ENCODE data around the gene RBM25.
A peak's percentile ranks its signal among the peaks of the same experiment; 100 is the strongest.
"Not testable (repeated sequence)": the region's sequence is repeated elsewhere in the genome, so short reads cannot be mapped to it uniquely, and the experiment has no call there.

RBM25 gene

GRCh38 chr14:73058224-73058921, at the start of gene RBM25:
Gene RBM25, plus strand, starts transcription at chr14:73058534. Its CDS starts 13,108 bp downstream, at chr14:73071642.
- Histone ChIP-seq H3K9me3 (ENCODE audit: severe bottlenecking) (no peaks in the 10 kb centered on the region), H3K4me1 (ENCODE audit: insufficient read depth, poor library complexity, severe bottlenecking) (peaks cover 14% of the 10 kb centered on the region), H3K4me3 (ENCODE audit: severe bottlenecking) (peak within 1 kb of the TSS; percentile 63), H3K27me3 (ENCODE audit: insufficient read depth, poor library complexity, severe bottlenecking) (no peaks in the 10 kb centered on the region), H3K36me3 (ENCODE audit: low read depth) (peaks cover 42% of the 10 kb centered on the region), H3K27ac (ENCODE audit: poor library complexity, severe bottlenecking) (peak within 1 kb of the TSS; percentile 76)
- ATAC-seq (ENCODE audit: low read depth) (peak; percentile 95), DNase-seq (ENCODE audit: low spot score) (peak; percentile 98)
- TF ChIP-seq CTCF (IDR thresholded peaks at IDR 0.05; ENCODE audit: poor library complexity, severe bottlenecking): peak; percentile 10

GRCh38 chr14:73011189-73011588, 47.1 kb upstream of the RBM25 start:
- not testable (repeated sequence) for H3K27me3 ChIP-seq (ENCODE audit: insufficient read depth, poor library complexity, severe bottlenecking); H3K4me1 ChIP-seq (ENCODE audit: insufficient read depth, poor library complexity, severe bottlenecking); H3K4me3 ChIP-seq (ENCODE audit: severe bottlenecking); H3K9me3 ChIP-seq (ENCODE audit: severe bottlenecking); ATAC-seq (ENCODE audit: low read depth); DNase-seq (ENCODE audit: low spot score); H3K27ac ChIP-seq (ENCODE audit: poor library complexity, severe bottlenecking)
- peaks cover 12% of the 10 kb centered on the region for H3K36me3 ChIP-seq (ENCODE audit: low read depth)

- ATAC-seq (ENCODE audit: low read depth) (peak; percentile 42; the same call in 2 of the 3 replicates), DNase-seq (ENCODE audit: low spot score) (no peak)
- TF ChIP-seq CTCF (IDR thresholded peaks at IDR 0.05; ENCODE audit: poor library complexity, severe bottlenecking): no peak
- Histone ChIP-seq H3K27me3 (ENCODE audit: insufficient read depth, poor library complexity, severe bottlenecking) (no peaks in the 10 kb centered on the region), H3K4me3 (ENCODE audit: severe bottlenecking) (no peak overlapping the region), H3K27ac (ENCODE audit: poor library complexity, severe bottlenecking) (no peak overlapping the region), H3K36me3 (ENCODE audit: low read depth) (peaks cover 15% of the 10 kb centered on the region), H3K9me3 (ENCODE audit: severe bottlenecking) (no peaks in the 10 kb centered on the region), H3K4me1 (ENCODE audit: insufficient read depth, poor library complexity, severe bottlenecking) (peaks cover 8% of the 10 kb centered on the region)
Measured at GRCh38 chr14:73014105-73014504, 44.2 kb upstream of the RBM25 start.

GRCh38 chr14:73015552-73015951, 42.8 kb upstream of the RBM25 start:
- ATAC-seq (ENCODE audit: low read depth); H3K4me1 ChIP-seq (ENCODE audit: insufficient read depth, poor library complexity, severe bottlenecking); H3K4me3 ChIP-seq (ENCODE audit: severe bottlenecking); H3K9me3 ChIP-seq (ENCODE audit: severe bottlenecking); DNase-seq (ENCODE audit: low spot score); H3K27ac ChIP-seq (ENCODE audit: poor library complexity, severe bottlenecking); H3K27me3 ChIP-seq (ENCODE audit: insufficient read depth, poor library complexity, severe bottlenecking): not testable (repeated sequence)
- H3K36me3 ChIP-seq (ENCODE audit: low read depth): peaks cover 11% of the 10 kb centered on the region

GRCh38 chr14:73016011-73016410, 42.3 kb upstream of the RBM25 start:
- ATAC-seq (ENCODE audit: low read depth): peak; percentile 85
- H3K36me3 ChIP-seq (ENCODE audit: low read depth): peaks cover 11% of the 10 kb centered on the region
- DNase-seq (ENCODE audit: low spot score); H3K27me3 ChIP-seq (ENCODE audit: insufficient read depth, poor library complexity, severe bottlenecking); H3K4me3 ChIP-seq (ENCODE audit: severe bottlenecking); H3K27ac ChIP-seq (ENCODE audit: poor library complexity, severe bottlenecking); H3K4me1 ChIP-seq (ENCODE audit: insufficient read depth, poor library complexity, severe bottlenecking); H3K9me3 ChIP-seq (ENCODE audit: severe bottlenecking): not testable (repeated sequence)

- ATAC-seq (ENCODE audit: low read depth) (no peak), DNase-seq (ENCODE audit: low spot score) (no peak)
- Histone ChIP-seq H3K9me3 (ENCODE audit: severe bottlenecking) (no peaks in the 10 kb centered on the region), H3K4me3 (ENCODE audit: severe bottlenecking) (no peak overlapping the region), H3K27ac (ENCODE audit: poor library complexity, severe bottlenecking) (no peak overlapping the region), H3K27me3 (ENCODE audit: insufficient read depth, poor library complexity, severe bottlenecking) (no peaks in the 10 kb centered on the region), H3K36me3 (ENCODE audit: low read depth) (peaks cover 23% of the 10 kb centered on the region), H3K4me1 (ENCODE audit: insufficient read depth, poor library complexity, severe bottlenecking) (peaks cover 3% of the 10 kb centered on the region)
- no peak for TF ChIP-seq CTCF (IDR thresholded peaks at IDR 0.05; ENCODE audit: poor library complexity, severe bottlenecking)
Measured at GRCh38 chr14:73022051-73022450, 36.3 kb upstream of the RBM25 start.
